ENCODE results near the gene CRYBA2.

- TF ChIP-seq CTCF (IDR thresholded peaks at IDR 0.05): no peak
- no peak for TF ChIP-seq ZFX (IDR thresholded peaks at IDR 0.05; ENCODE audit: borderline replicate concordance)
Observed at GRCh38 chr2:218970894-218971293, 22.3 kb downstream of the CRYBA2 start.

Measured in 22Rv1 (cell line).